Measurements from ENCODE around the gene SYT1. TPM values are rescaled to one million over a fixed set of nuclear protein-coding genes. Genes with fewer than 3 reads are reported as not detected.

The SYT1 gene
- total RNA-seq, 1 experiment from 2014 or later, result 15.8 TPM

DNA sequence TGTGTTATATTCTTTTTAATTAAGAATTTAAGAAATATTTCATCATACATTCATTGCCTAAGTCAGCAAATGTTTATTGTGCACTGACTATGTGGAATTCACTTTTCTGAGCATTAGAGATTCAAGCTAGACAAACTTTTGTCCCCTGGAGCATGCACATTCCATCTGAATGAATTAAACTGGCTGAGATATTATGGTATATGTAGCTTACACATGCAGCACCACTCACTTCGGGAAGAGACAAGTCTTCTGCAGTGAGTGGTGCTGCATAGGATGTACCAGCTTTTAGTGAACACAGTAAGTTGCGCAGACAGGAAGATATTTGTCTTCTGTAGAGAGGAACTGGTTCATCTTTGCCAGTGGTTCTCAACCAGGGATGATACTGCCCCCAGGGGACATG is 318.4 kb downstream of the SYT1 start:
- no peak overlapping the region for H2AFZ ChIP-seq (ENCODE audit: low read length)
- no peaks in the 10 kb centered on the region for H3K4me1 ChIP-seq (ENCODE audit: insufficient read depth, low read length)
- no peak overlapping the region for H3K18ac ChIP-seq (ENCODE audit: insufficient read length, low read depth, low read length)
- H3K4ac ChIP-seq (ENCODE audit: low read depth, low read length), result no peak overlapping the region
- H3K27ac Mint-ChIP-seq, result peak overlapping the region in 1 of 3 experiments; percentile 80; a peak in 1 of 7 replicates
- H3K56ac ChIP-seq (ENCODE audit: insufficient read length, low read depth, low read length), result no peak overlapping the region
- H2AK5ac ChIP-seq (ENCODE audit: insufficient read length, low read length), result no peak overlapping the region
- TF ChIP-seq, protein P1, sequence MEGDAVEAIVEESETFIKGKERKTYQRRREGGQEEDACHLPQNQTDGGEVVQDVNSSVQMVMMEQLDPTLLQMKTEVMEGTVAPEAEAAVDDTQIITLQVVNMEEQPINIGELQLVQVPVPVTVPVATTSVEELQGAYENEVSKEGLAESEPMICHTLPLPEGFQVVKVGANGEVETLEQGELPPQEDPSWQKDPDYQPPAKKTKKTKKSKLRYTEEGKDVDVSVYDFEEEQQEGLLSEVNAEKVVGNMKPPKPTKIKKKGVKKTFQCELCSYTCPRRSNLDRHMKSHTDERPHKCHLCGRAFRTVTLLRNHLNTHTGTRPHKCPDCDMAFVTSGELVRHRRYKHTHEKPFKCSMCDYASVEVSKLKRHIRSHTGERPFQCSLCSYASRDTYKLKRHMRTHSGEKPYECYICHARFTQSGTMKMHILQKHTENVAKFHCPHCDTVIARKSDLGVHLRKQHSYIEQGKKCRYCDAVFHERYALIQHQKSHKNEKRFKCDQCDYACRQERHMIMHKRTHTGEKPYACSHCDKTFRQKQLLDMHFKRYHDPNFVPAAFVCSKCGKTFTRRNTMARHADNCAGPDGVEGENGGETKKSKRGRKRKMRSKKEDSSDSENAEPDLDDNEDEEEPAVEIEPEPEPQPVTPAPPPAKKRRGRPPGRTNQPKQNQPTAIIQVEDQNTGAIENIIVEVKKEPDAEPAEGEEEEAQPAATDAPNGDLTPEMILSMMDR (conservative IDR thresholded peaks at IDR 0.05), result no peak
- no peak overlapping the region for H3K9ac ChIP-seq (ENCODE audit: extremely low read depth, insufficient read length, low read length)
- no peaks in the 10 kb centered on the region for H3K27me3 Mint-ChIP-seq (ENCODE audit: low read depth)
- H3K36me3 Mint-ChIP-seq (ENCODE audit: insufficient read depth in 1 of 3, low read depth in 3 of 3), result no peaks in the 10 kb centered on the region
- no peak overlapping the region for H3K27ac ChIP-seq (ENCODE audit: insufficient read length, low read depth, low read length)
- H3K4me2 ChIP-seq (ENCODE audit: insufficient read depth, insufficient read length, low read length), result no peak overlapping the region
- H2BK12ac ChIP-seq (ENCODE audit: insufficient read length, low read depth, low read length), result no peak overlapping the region
- no peaks in the 10 kb centered on the region; a peak in 1 of 5 replicates for H3K9me3 Mint-ChIP-seq
- H3K14ac ChIP-seq (ENCODE audit: insufficient read depth, low read length), result no peak overlapping the region
- H3T11ph ChIP-seq (ENCODE audit: low read length), result no peak overlapping the region
- H3K4me3 Mint-ChIP-seq, result no peak overlapping the region
- no peak overlapping the region for H2BK5ac ChIP-seq (ENCODE audit: insufficient read length, low read length)
- H2BK20ac ChIP-seq (ENCODE audit: low read depth, low read length, poor library complexity, severe bottlenecking), result no peak overlapping the region
- H3K23ac ChIP-seq (ENCODE audit: insufficient read length, low read depth, low read length), result no peak overlapping the region
- H2BK120ac ChIP-seq (ENCODE audit: low read depth, low read length, poor library complexity, severe bottlenecking), result no peak overlapping the region
- H3K27me3 ChIP-seq (ENCODE audit: insufficient read depth, low read length), result no peaks in the 10 kb centered on the region
- no CpG with 5 or more reads among the region's 2 CpGs for WGBS (ENCODE audit: extremely low coverage, insufficient read length, low lambda C conversion rate)
- no peaks in the 10 kb centered on the region for H3K79me1 ChIP-seq (ENCODE audit: insufficient read depth, low read depth, low read length, poor library complexity, severe bottlenecking)
- no peak for DNase-seq
- no peaks in the 10 kb centered on the region for H4K20me1 ChIP-seq (ENCODE audit: control insufficient read depth, insufficient read depth, insufficient read length)
- H3K79me2 ChIP-seq (ENCODE audit: insufficient read depth, low read length), result no peaks in the 10 kb centered on the region
- no peaks in the 10 kb centered on the region for H3K23me2 ChIP-seq (ENCODE audit: insufficient read length, low read depth, low read length, poor library complexity, severe bottlenecking)
- no peak overlapping the region for H4K8ac ChIP-seq (replicated peaks; ENCODE audit: insufficient read length, low read depth, low read length)
- H4K91ac ChIP-seq (ENCODE audit: insufficient read length, low read depth, low read length), result no peak overlapping the region
- H3K9me3 ChIP-seq (ENCODE audit: control insufficient read depth, low read depth, low read length), result no peaks in the 10 kb centered on the region
- H3K4me1 Mint-ChIP-seq, result peaks cover 0 to 2% of the 10 kb centered on the region in 2 experiments; a peak in 2 of 4 replicates
- H4K5ac ChIP-seq (ENCODE audit: insufficient read length, low read depth, low read length), result no peak overlapping the region
- H2BK15ac ChIP-seq (ENCODE audit: low read depth, low read length), result no peak overlapping the region

Data from H9 (cell line).